K562 (cell line): ENCODE measurements around the gene FYB1. TPM values are rescaled to one million over a fixed set of nuclear protein-coding genes. Genes with fewer than 3 reads are reported as not detected.

Experiments used
- ATAC-seq: fragments of 200-7000 bp; cut with Tn5 transposase; 3 replicates; pipeline ENCODE4 v1.9.1; 2020; ENCODE audit warnings: moderate library complexity
- BruUV-seq: library from RNA; stranded (reverse); fragments of 400-500 nt; replicated peaks from 2 replicates; lab custom pipeline; 2021; lab: Mats Ljungman, UMichigan
- CTCF ChIA-PET: fragments of 300-600 bp; formaldehyde crosslinking; extraction: SDS; loops from one replicate; lab custom pipeline; 2021; ENCODE audit warnings: low intra/inter-chr PET ratio; lab: Yijun Ruan, JAX
- POLR2A ChIA-PET: fragments of 300-600, 350-650 bp; sonication (Branson Sonifier 250); formaldehyde crosslinking; extraction: SDS; loops from one replicate; lab custom pipeline; 2021; ENCODE audit warnings: antibody characterized with exemption, inconsistent platforms; lab: Yijun Ruan, JAX
- DNase-seq, 4 experiments: peaks; one replicate each; pipeline versions ENCODE4 v3.0.0 to v3.0.0-alpha.2; 2011 to 2018; ENCODE audit warnings: low spot score in 3 of 4, mixed read lengths in 3 of 4; ENCODE audit errors: extremely low read depth in 1 of 4
- FAIRE-seq: peaks from 2 replicates; lab custom pipeline; 2011; peaks lifted over from hg19 to GRCh38; lab: Jason Lieb, UNC
- H2AFZ ChIP-seq: 2 replicates; pipeline ENCODE4 v1.6.0; 2011; ENCODE audit warnings: low read depth, low read length, control low read depth, inconsistent platforms
- H3K27ac ChIP-seq: fragments of 200-600 bp; 3 replicates; pipeline ENCODE4 v1.8.0; 2011; ENCODE audit warnings: low read depth, mild to moderate bottlenecking, control low read depth, inconsistent platforms, low read length, moderate library complexity, mixed read lengths; ENCODE audit errors: extremely low read depth
- H3K27me3 ChIP-seq, 2 experiments: fragments of 300-600 bp in 1 of 2; 2 replicates in 1 of 2; 3 replicates in 1 of 2; pipeline versions ENCODE4 v1.6.0 to v1.8.0; 2011; ENCODE audit warnings: inconsistent platforms in 2 of 2, low read length in 2 of 2, mild to moderate bottlenecking in 1 of 2, mixed read lengths in 1 of 2, moderate library complexity in 1 of 2; ENCODE audit not compliant: control insufficient read depth in 2 of 2, insufficient read depth in 2 of 2
- H3K36me3 ChIP-seq: fragments of 300-600 bp; 3 replicates; pipeline ENCODE4 v1.8.0; 2011; ENCODE audit warnings: mild to moderate bottlenecking, low read length, inconsistent platforms; ENCODE audit not compliant: control insufficient read depth, insufficient read depth
- H3K4me1 ChIP-seq, 2 experiments: fragments of 200-600 bp in 1 of 2; replicated peaks in 1 of 2; 2 replicates in 1 of 2; 3 replicates in 1 of 2; pipeline versions ENCODE4 v1.5.1 to v1.8.0; 2011; ENCODE audit warnings: inconsistent platforms in 2 of 2, low read length in 2 of 2, mild to moderate bottlenecking in 1 of 2, mixed read lengths in 1 of 2, moderate library complexity in 1 of 2; ENCODE audit not compliant: control insufficient read depth in 2 of 2, insufficient read depth in 2 of 2
- H3K4me2 ChIP-seq: 2 replicates; pipeline ENCODE4 v1.6.1; 2011; ENCODE audit warnings: low read length, control low read depth, inconsistent platforms, mixed read lengths; ENCODE audit not compliant: insufficient read depth
- H3K4me3 ChIP-seq: fragments of 200-600 bp; sonication (generic), shearing (Covaris generic); 2 replicates; pipeline ENCODE4 v1.5.1; 2016; ENCODE audit warnings: control low read depth, inconsistent platforms
- H3K79me2 ChIP-seq: fragments of 200-600 bp; 3 replicates; pipeline ENCODE4 v1.8.0; 2011; ENCODE audit warnings: low read length, inconsistent platforms; ENCODE audit not compliant: control insufficient read depth, insufficient read depth
- H3K9ac ChIP-seq, 2 experiments: 2 replicates each; pipeline versions ENCODE4 v1.6.0 to v1.6.1; 2011; ENCODE audit warnings: low read depth in 2 of 2, low read length in 2 of 2, control low read depth in 1 of 2, inconsistent platforms in 1 of 2, mild to moderate bottlenecking in 1 of 2, mixed read lengths in 1 of 2; ENCODE audit not compliant: insufficient read depth in 1 of 2
- H3K9me1 ChIP-seq: one replicate; pipeline ENCODE4 v1.6.0; 2011; ENCODE audit warnings: inconsistent platforms, mild to moderate bottlenecking, low read length, moderate library complexity; ENCODE audit not compliant: control insufficient read depth, insufficient read depth
- H3K9me3 ChIP-seq: replicated peaks from 2 replicates; pipeline ENCODE4 v1.5.1; 2011; ENCODE audit warnings: low read depth, low read length, inconsistent platforms; ENCODE audit not compliant: control insufficient read depth, insufficient read depth
- H4K20me1 ChIP-seq: replicated peaks from 2 replicates; pipeline ENCODE4 v1.6.1; 2011; ENCODE audit warnings: low read length, inconsistent platforms, mixed read lengths; ENCODE audit not compliant: control insufficient read depth, insufficient read depth
- CEBPB ChIP-seq: fragments of 450-650 bp; IDR thresholded peaks from 2 replicates; pipeline ENCODE4 v1.6.1; 2016; ENCODE audit warnings: missing genetic modification characterization, missing compliant biosample characterization
- CEBPG ChIP-seq, 3 experiments: fragments of 200-800 bp in 1 of 3; sonication (Bioruptor generic) in 1 of 3; sonication (generic) in 1 of 3; formaldehyde crosslinking in 1 of 3; IDR thresholded peaks in 2 of 3; conservative IDR thresholded peaks in 1 of 3; 2 replicates each; pipeline versions ENCODE4 v1.6.1 to v1.8.0; 2016 to 2022; ENCODE audit warnings: missing compliant biosample characterization in 2 of 3, missing genetic modification characterization in 2 of 3, mild to moderate bottlenecking in 1 of 3, missing genetic modification reagents in 1 of 3
- FIP1L1 ChIP-seq: fragments of 200-400 bp; formaldehyde crosslinking; IDR thresholded peaks from 2 replicates; pipeline ENCODE4 v1.6.1; 2018; ENCODE audit warnings: mild to moderate bottlenecking, low read depth, low read length; ENCODE audit not compliant: poor library complexity, severe bottlenecking
- HDAC3 ChIP-seq: fragments of 450-650 bp; IDR thresholded peaks from 2 replicates; pipeline ENCODE4 v1.6.1; 2018; ENCODE audit warnings: borderline replicate concordance, mild to moderate bottlenecking, moderate library complexity; ENCODE audit not compliant: partially characterized antibody
- MLLT1 ChIP-seq, 2 experiments: fragments of 450-650 bp; IDR thresholded peaks; 2 replicates each; pipeline ENCODE4 v1.6.1; 2016
- PRDM10 ChIP-seq: fragments of 450-650 bp; IDR thresholded peaks from 2 replicates; pipeline ENCODE4 v1.6.1; 2018; ENCODE audit not compliant: partially characterized antibody
- PRMT5 ChIP-seq: sonication (generic); formaldehyde crosslinking; IDR thresholded peaks from 2 replicates; pipeline ENCODE4 v1.5.0; 2020; ENCODE audit warnings: missing genetic modification reagents
- SMAD3 ChIP-seq: fragments of 450-650 bp; formaldehyde crosslinking; conservative IDR thresholded peaks from 2 replicates; pipeline ENCODE4 v1.4.0; 2020; ENCODE audit warnings: mild to moderate bottlenecking
- WGBS: fragments of 100-300 bp; shearing (Covaris generic); methylation state at CpG from one replicate; pipeline ENCODE4 v1.1.6; 2016; ENCODE audit warnings: low coverage, mixed read lengths; ENCODE audit not compliant: insufficient coverage; ENCODE audit errors: missing lambda C conversion rate; 5-methylcytosine and 5-hydroxymethylcytosine counted together
- in situ Hi-C: fragments of 300-500 bp; cut with MboI; formaldehyde crosslinking; loops from 4 replicates; pipeline ENCODE4 v1.15.0; 2018; ENCODE audit warnings: inconsistent platforms, mixed read lengths
- intact Hi-C: fragments of 100-400 bp; cut with micrococcal nuclease; formaldehyde crosslinking; loops from 2 replicates; pipeline ENCODE4 v1.14.2; 2022
- polyA plus RNA-seq, 8 experiments: library from polyadenylated mRNA; depleted of rRNA in 4 of 8; stranded (reverse) in 5 of 8; unstranded in 3 of 8; fragments of >200 nt; fragmentation: Nextera tagmentation in 2 of 8; fragmentation: Illumina TruSeq in 1 of 8; extraction: Ambion mirVana in 2 of 8; extraction: Trizol in 1 of 8; gene quantifications; 2 replicates each; pipeline versions ENCODE4 v1.2.1 to v1.2.3, GENCODE V29; 2011 to 2014; ENCODE audit warnings: inconsistent platforms in 1 of 8, missing spikeins in 1 of 8
- total RNA-seq, 7 experiments: library from RNA; depleted of rRNA in 6 of 7; stranded (reverse); fragments of >200 nt in 6 of 7; fragmentation: Illumina TruSeq in 2 of 7; extraction: Trizol in 2 of 7; gene quantifications; 2 replicates each; pipeline versions ENCODE4 v1.2.1 to v1.2.3, GENCODE V29; 2011 to 2021; ENCODE audit warnings: low replicate concordance in 1 of 7

Gene FYB1
- total and polyA plus RNA-seq, 9 of the 15 experiments (the other 6 are each of a cell fraction or from before 2014, with no cell fraction given) = 4.7 to 31.5 (median 9.7) TPM

DNA sequence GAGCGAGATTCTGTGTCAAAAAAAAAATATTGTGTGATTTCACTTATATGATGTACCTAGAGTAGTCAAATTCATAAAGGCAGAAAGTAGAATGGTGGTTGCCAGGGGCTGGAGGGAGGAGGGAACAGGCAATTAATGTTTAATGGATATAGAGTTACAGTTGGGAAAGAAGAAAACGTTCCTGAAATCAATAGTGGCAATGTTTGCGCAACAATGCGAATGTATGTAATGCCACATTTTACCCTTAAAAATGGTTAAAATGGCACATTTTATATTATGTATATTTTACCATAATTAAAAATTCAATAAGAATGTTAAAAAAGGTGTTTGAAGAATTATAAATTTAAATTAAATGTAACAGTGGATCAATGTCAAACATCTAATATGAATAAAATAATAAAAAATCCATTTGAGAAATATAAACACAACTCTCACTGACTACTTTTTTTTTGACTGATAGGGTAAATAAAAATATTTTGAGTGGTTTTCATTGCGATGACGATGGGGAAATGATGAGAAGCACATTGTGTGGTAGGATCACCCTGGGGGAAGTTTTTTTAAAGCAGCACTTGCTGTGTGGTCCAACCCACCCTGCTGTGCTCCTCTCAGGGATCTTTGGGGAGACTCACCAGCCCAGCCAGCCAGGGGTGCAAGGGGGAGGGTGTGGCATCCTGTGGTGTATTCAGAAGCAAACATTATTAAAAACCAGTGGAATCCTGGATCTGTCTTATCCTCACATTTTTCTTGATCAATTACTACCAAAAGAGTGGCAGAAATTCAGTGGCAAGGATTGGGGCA is 4.3 kb downstream of the FYB1 start:
- intact Hi-C loops (loop anchor here (5.0 to 10.0 kb wide), 5 partner anchors 133 to 360 kb away; no protein-coding TSS in a partner anchor), in situ Hi-C loops (loop anchor here (5.0 to 10.0 kb wide), 2 partner anchors 57 to 340 kb away; no protein-coding TSS in a partner anchor)
- Histone ChIP-seq H3K27me3 (no peaks in the 10 kb centered on the region), H3K4me3 (no peak overlapping the region), H3K9me3 (no peaks in the 10 kb centered on the region), H2AFZ (no peak overlapping the region)
- CTCF ChIA-PET = no interaction called here
- 83% methylated on average over 6 of the region's 6 CpGs for WGBS
- FAIRE-seq (no peak), DNase-seq (no peak)
- POLR2A ChIA-PET = no interaction called here
- TF ChIP-seq CEBPG (CRISPR knock-in tag; IDR thresholded peaks at IDR 0.05) (no peak), CEBPG (tag; conservative IDR thresholded peaks at IDR 0.05 in 1 of 2, IDR thresholded peaks at IDR 0.05 in 1 of 2) (peak; percentile 18 to 71; a peak in 1 of 4 replicates), MLLT1 (IDR thresholded peaks at IDR 0.05) (no peak), SMAD3 (CRISPR knock-in tag) (no peak), PRDM10 (no peak), HDAC3 (no peak), CEBPB (tag) (peak; percentile 81), FIP1L1 (no peak), PRMT5 (CRISPR knock-in tag) (no peak)
- TF ChIP-seq, all 486 proteins: peak for 2
- Histone ChIP-seq H3K36me3 (no peaks in the 10 kb centered on the region), H4K20me1 (no peaks in the 10 kb centered on the region), H3K9ac (no peak overlapping the region), H3K27ac (no peak overlapping the region), H3K9me1 (no peaks in the 10 kb centered on the region), H3K79me2 (no peaks in the 10 kb centered on the region), H3K4me1 (peaks cover 0 to 14% of the 10 kb centered on the region in 2 experiments; a peak in 4 of 5 replicates), H3K4me2 (no peak overlapping the region)
- no TSS peak for BruUV-seq
- no peak for ATAC-seq
